Liver (tissue), 9 donors: Measurements from ENCODE around the gene UNC93B1. TPM values are rescaled to one million over a fixed set of nuclear protein-coding genes. Genes with fewer than 3 reads are reported as not detected.

Experiments
- DNase-seq: peaks from one replicate; pipeline ENCODE4 v3.0.0-alpha.2; 2017; ENCODE audit warnings: low spot score
- H3K27ac ChIP-seq, 2 donors: one replicate each; pipeline ENCODE4 v1.7.0; 2013; ENCODE audit warnings: inconsistent platforms in 2 of 2, low read length in 2 of 2, control low read depth in 1 of 2, low read depth in 1 of 2, mild to moderate bottlenecking in 1 of 2
- H3K27me3 ChIP-seq, 4 donors: one replicate each; pipeline versions ENCODE4 v1.6.1 to v1.7.0; 2013; ENCODE audit warnings: low read length in 3 of 4, inconsistent platforms in 1 of 4, mild to moderate bottlenecking in 1 of 4, moderate library complexity in 1 of 4; ENCODE audit not compliant: control insufficient read depth in 4 of 4, insufficient read depth in 4 of 4
- H3K36me3 ChIP-seq, 4 donors: one replicate each; pipeline versions ENCODE4 v1.6.1 to v1.7.0; 2013; ENCODE audit warnings: low read length in 3 of 4, mild to moderate bottlenecking in 3 of 4, low read depth in 1 of 4, moderate library complexity in 1 of 4; ENCODE audit not compliant: control insufficient read depth in 4 of 4, insufficient read depth in 3 of 4
- H3K4me1 ChIP-seq, 4 donors: one replicate each; pipeline versions ENCODE4 v1.6.1 to v1.7.0; 2013; ENCODE audit warnings: low read length in 3 of 4, mild to moderate bottlenecking in 3 of 4, moderate library complexity in 1 of 4; ENCODE audit not compliant: control insufficient read depth in 4 of 4, insufficient read depth in 4 of 4
- H3K4me3 ChIP-seq, 3 donors: one replicate each; pipeline versions ENCODE4 v1.6.1 to v1.7.0; 2013; ENCODE audit warnings: low read length in 3 of 3, control low read depth in 1 of 3, low read depth in 1 of 3, mild to moderate bottlenecking in 1 of 3
- H3K9ac ChIP-seq, 2 donors: one replicate each; pipeline ENCODE4 v1.7.0; 2013; ENCODE audit warnings: low read length in 2 of 2, mild to moderate bottlenecking in 2 of 2, moderate library complexity in 2 of 2, control low read depth in 1 of 2, low read depth in 1 of 2
- H3K9me3 ChIP-seq, 4 donors: one replicate each; pipeline versions ENCODE4 v1.6.1 to v1.7.0; 2013; ENCODE audit warnings: low read length in 3 of 4; ENCODE audit not compliant: control insufficient read depth in 4 of 4
- EGR1 ChIP-seq, 2 donors: IDR thresholded peaks; 2 replicates each; pipeline ENCODE4 v1.6.1; 2016 to 2018; ENCODE audit warnings: antibody characterized with exemption in 2 of 2, low read depth in 2 of 2
- FOXA1 ChIP-seq: IDR thresholded peaks from 2 replicates; pipeline ENCODE4 v1.6.1; 2016; ENCODE audit warnings: antibody characterized with exemption
- FOXA2 ChIP-seq: IDR thresholded peaks from 2 replicates; pipeline ENCODE4 v1.6.1; 2016; ENCODE audit warnings: antibody characterized with exemption
- GABPA ChIP-seq, 2 donors: IDR thresholded peaks in 1 of 2; conservative IDR thresholded peaks in 1 of 2; 2 replicates each; pipeline ENCODE4 v1.6.1; 2016; ENCODE audit warnings: antibody characterized with exemption in 2 of 2, mild to moderate bottlenecking in 1 of 2, moderate library complexity in 1 of 2
- HNF4A ChIP-seq, 2 donors: conservative IDR thresholded peaks; 2 replicates each; pipeline ENCODE4 v1.6.1; 2016; ENCODE audit warnings: antibody characterized with exemption in 2 of 2, mild to moderate bottlenecking in 2 of 2
- HNF4G ChIP-seq: IDR thresholded peaks from 2 replicates; pipeline ENCODE4 v1.6.1; 2016; ENCODE audit warnings: antibody characterized with exemption
- JUND ChIP-seq, 2 donors: IDR thresholded peaks; 2 replicates each; pipeline ENCODE4 v1.6.1; 2016; ENCODE audit warnings: antibody characterized with exemption in 2 of 2
- RAD21 ChIP-seq, 2 donors: IDR thresholded peaks; 2 replicates each; pipeline ENCODE4 v1.6.1; 2016; ENCODE audit warnings: antibody characterized with exemption in 2 of 2, mild to moderate bottlenecking in 2 of 2
- RXRA ChIP-seq, 2 donors: IDR thresholded peaks; 2 replicates each; pipeline ENCODE4 v1.6.1; 2017 to 2018; ENCODE audit warnings: antibody characterized with exemption in 2 of 2, mild to moderate bottlenecking in 1 of 2
- SP1 ChIP-seq: IDR thresholded peaks from 2 replicates; pipeline ENCODE4 v1.6.1; 2018; ENCODE audit warnings: antibody characterized with exemption, mild to moderate bottlenecking
- TAF1 ChIP-seq: conservative IDR thresholded peaks from 2 replicates; pipeline ENCODE4 v1.6.1; 2016; ENCODE audit warnings: antibody characterized with exemption, mild to moderate bottlenecking
- YY1 ChIP-seq: IDR thresholded peaks from 2 replicates; pipeline ENCODE4 v1.6.1; 2016; ENCODE audit warnings: antibody characterized with exemption, mild to moderate bottlenecking
- WGBS: extraction: QIAGEN DNeasy Blood & Tissue Kit; methylation state at CpG from one replicate; pipeline ENCODE4 v1.1.7; 2013; 5-methylcytosine and 5-hydroxymethylcytosine counted together
- polyA plus RNA-seq, 2 donors: library from polyadenylated mRNA; stranded (reverse) in 1 of 2; unstranded in 1 of 2; fragments of 200-250 nt in 1 of 2; fragments of >200 nt in 1 of 2; fragmentation: Nextera tagmentation in 1 of 2; extraction: Ambion mirVana in 1 of 2; gene quantifications; one replicate each; pipeline versions ENCODE4 v1.2.1 to v1.2.3, GENCODE V29; 2013 to 2015
- total RNA-seq, 2 donors: library from RNA; depleted of rRNA; stranded (reverse); fragments of >200 nt; gene quantifications; one replicate each; pipeline ENCODE4 v1.2.3, GENCODE V29; 2014
- TF ChIP-seq, protein P1 (sequence below): IDR thresholded peaks from 2 replicates; pipeline ENCODE4 v1.6.1; 2016; ENCODE audit warnings: antibody characterized with exemption
- TF ChIP-seq, protein P2 (sequence below): fragments of 150-350 bp; IDR thresholded peaks from 2 replicates; pipeline ENCODE4 v1.5.1; 2017; ENCODE audit warnings: improper control_type of control experiment, low read depth, low read length; ENCODE audit not compliant: missing input control
- TF ChIP-seq, protein P3 (sequence below): IDR thresholded peaks from 2 replicates; pipeline ENCODE4 v1.6.1; 2016; ENCODE audit warnings: antibody characterized with exemption, mild to moderate bottlenecking
- TF ChIP-seq, protein P4 (sequence below): IDR thresholded peaks from 2 replicates; pipeline ENCODE4 v1.6.1; 2016; ENCODE audit warnings: antibody characterized with exemption
- donor health status: healthy.
- donor health status: healthy.
- donor health status: healthy.
- donor health status: healthy.
- donor health status: healthy.

Gene UNC93B1
- total and polyA plus RNA-seq, 4 donors = 9.2 to 19.1 (median 15.0) TPM

DNA sequence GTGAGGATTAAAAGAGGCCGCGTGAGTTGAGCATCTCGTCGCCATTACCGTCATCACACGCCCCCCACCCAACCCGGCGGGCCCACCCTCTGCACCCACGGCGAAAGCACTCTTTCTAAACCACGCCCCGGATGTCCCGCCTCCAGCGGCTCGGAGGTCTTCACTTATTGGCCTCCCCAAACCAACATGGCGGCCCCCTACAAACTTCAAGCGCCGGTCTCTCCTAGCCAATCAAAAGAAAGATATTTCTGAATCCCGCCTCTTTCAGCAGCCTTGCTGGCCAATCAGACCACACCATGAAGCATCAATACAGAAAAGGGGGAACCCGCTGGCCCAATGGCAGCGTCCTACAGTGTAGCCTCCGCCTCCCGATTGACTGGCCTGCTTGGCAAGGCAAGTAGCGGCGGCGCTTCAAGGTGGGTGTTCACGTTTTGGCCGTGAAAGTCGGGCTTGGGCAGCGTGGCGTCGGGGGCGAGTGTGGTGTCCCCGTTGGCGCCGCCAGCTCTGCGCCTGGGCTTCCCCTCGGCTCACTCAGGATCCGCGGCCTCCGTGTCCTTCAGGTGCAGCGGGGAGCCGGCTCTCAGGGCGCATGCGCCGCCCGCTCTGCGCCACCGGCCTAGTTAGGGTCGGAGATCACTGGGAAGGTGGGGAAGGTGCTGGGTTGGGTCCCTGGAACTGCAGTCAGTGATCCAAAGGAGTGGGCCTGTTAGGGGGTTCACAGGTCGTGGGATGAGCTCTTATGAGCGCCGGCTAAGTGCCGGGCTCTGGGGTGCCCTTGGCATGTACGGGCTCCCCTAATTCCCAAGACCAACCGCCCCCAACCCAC, 26.6 kb upstream of the UNC93B1 start, which contains the start of gene NDUFS8:
Gene NDUFS8 (plus strand): TSS at position 364 of the 826 bp plus-strand sequence. CDS start 1,471 bp downstream, outside the sequence.
- under 1% methylated on average over 56 of the region's 56 CpGs for WGBS
- peak; percentile 8 to 25 for TF ChIP-seq RAD21 (IDR thresholded peaks at IDR 0.05)
- TF ChIP-seq FOXA2 = no peak
- TF ChIP-seq, protein P1, sequence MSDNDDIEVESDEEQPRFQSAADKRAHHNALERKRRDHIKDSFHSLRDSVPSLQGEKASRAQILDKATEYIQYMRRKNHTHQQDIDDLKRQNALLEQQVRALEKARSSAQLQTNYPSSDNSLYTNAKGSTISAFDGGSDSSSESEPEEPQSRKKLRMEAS = no peak
- peak; percentile 99 for TF ChIP-seq YY1
- TF ChIP-seq SP1 = peak; percentile 93
- TF ChIP-seq, protein P2, sequence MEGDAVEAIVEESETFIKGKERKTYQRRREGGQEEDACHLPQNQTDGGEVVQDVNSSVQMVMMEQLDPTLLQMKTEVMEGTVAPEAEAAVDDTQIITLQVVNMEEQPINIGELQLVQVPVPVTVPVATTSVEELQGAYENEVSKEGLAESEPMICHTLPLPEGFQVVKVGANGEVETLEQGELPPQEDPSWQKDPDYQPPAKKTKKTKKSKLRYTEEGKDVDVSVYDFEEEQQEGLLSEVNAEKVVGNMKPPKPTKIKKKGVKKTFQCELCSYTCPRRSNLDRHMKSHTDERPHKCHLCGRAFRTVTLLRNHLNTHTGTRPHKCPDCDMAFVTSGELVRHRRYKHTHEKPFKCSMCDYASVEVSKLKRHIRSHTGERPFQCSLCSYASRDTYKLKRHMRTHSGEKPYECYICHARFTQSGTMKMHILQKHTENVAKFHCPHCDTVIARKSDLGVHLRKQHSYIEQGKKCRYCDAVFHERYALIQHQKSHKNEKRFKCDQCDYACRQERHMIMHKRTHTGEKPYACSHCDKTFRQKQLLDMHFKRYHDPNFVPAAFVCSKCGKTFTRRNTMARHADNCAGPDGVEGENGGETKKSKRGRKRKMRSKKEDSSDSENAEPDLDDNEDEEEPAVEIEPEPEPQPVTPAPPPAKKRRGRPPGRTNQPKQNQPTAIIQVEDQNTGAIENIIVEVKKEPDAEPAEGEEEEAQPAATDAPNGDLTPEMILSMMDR = no peak
- no peak for TF ChIP-seq HNF4A (conservative IDR thresholded peaks at IDR 0.05)
- peak in 1 of 2 donors; percentile 17 for TF ChIP-seq RXRA (IDR thresholded peaks at IDR 0.05)
- TF ChIP-seq GABPA (IDR thresholded peaks at IDR 0.05 in 1 of 2, conservative IDR thresholded peaks at IDR 0.05 in 1 of 2) = peak; percentile 73 to 88
- TF ChIP-seq, protein P3, sequence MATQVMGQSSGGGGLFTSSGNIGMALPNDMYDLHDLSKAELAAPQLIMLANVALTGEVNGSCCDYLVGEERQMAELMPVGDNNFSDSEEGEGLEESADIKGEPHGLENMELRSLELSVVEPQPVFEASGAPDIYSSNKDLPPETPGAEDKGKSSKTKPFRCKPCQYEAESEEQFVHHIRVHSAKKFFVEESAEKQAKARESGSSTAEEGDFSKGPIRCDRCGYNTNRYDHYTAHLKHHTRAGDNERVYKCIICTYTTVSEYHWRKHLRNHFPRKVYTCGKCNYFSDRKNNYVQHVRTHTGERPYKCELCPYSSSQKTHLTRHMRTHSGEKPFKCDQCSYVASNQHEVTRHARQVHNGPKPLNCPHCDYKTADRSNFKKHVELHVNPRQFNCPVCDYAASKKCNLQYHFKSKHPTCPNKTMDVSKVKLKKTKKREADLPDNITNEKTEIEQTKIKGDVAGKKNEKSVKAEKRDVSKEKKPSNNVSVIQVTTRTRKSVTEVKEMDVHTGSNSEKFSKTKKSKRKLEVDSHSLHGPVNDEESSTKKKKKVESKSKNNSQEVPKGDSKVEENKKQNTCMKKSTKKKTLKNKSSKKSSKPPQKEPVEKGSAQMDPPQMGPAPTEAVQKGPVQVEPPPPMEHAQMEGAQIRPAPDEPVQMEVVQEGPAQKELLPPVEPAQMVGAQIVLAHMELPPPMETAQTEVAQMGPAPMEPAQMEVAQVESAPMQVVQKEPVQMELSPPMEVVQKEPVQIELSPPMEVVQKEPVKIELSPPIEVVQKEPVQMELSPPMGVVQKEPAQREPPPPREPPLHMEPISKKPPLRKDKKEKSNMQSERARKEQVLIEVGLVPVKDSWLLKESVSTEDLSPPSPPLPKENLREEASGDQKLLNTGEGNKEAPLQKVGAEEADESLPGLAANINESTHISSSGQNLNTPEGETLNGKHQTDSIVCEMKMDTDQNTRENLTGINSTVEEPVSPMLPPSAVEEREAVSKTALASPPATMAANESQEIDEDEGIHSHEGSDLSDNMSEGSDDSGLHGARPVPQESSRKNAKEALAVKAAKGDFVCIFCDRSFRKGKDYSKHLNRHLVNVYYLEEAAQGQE = peak; percentile 76
- H3K27ac ChIP-seq = peak within 1 kb of the TSS; percentile 86 to 88
- no peaks in the 10 kb centered on the region for H3K27me3 ChIP-seq
- H3K9me3 ChIP-seq = no peaks in the 10 kb centered on the region
- peak; percentile 97 for DNase-seq
- H3K4me3 ChIP-seq = peak within 1 kb of the TSS; percentile 74 to 96 (median 86)
- H3K4me1 ChIP-seq = peaks cover 19 to 43% (median 33%) of the 10 kb centered on the region in 4 donors
- H3K9ac ChIP-seq = peak within 1 kb of the TSS; percentile 85 to 97
- H3K36me3 ChIP-seq = no peaks in the 10 kb centered on the region

DNA sequence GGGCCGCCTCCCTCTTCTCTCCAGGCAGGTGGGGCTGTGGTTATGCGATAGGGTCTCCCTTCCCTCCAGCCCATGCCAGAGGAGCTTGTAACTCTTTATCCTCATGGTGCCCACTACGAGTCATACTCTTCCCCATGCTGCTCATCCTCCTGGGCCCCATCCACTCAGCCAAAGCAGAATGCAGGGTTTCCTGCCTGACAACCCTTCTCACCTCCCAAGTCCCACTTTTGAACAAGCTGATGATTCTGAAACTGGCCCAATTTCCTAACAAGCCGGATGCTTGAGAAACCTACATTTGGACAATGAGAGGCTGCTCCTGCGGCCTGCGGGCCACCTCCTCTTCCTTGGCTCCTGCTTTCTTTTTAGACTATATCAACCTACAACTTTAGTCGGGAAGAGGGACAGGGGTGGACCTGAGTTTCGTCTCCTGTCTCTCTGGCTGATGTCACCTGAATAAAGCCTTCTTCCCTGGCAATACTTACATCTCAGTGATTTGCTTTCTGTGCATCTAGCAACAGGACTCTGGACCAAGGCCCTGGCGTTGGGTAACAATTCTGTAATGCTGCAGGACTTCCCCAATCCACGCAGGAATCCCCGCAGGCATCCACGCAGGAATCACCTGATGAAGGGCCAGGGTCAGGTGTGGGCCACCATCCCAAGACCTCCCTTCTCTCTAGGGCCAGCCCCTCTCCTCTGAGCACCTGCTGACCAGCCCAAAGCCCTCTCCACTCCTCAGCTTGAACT, 25.1 kb upstream of the UNC93B1 start:
- Histone ChIP-seq H3K27ac (no peak overlapping the region), H3K4me1 (peaks cover 19 to 39% (median 29%) of the 10 kb centered on the region in 4 donors)
- TF ChIP-seq, protein P4, sequence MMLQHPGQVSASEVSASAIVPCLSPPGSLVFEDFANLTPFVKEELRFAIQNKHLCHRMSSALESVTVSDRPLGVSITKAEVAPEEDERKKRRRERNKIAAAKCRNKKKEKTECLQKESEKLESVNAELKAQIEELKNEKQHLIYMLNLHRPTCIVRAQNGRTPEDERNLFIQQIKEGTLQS = no peak
- no peak for TF ChIP-seq EGR1 (IDR thresholded peaks at IDR 0.05; ENCODE audit: low read depth in 2 of 2)
- no peak for TF ChIP-seq YY1
- no peak for TF ChIP-seq HNF4G
- TF ChIP-seq FOXA2 = no peak
- TF ChIP-seq, protein P3 = no peak
- TF ChIP-seq, protein P2 = no peak
- TF ChIP-seq HNF4A (conservative IDR thresholded peaks at IDR 0.05) = no peak
- TF ChIP-seq TAF1 = no peak
- TF ChIP-seq JUND (IDR thresholded peaks at IDR 0.05) = no peak
- no peak for TF ChIP-seq FOXA1

More for the DNA sequence above, 25.1 kb upstream of the UNC93B1 start:
- no peaks in the 10 kb centered on the region for H3K27me3 ChIP-seq
- no peaks in the 10 kb centered on the region for H3K36me3 ChIP-seq
- DNase-seq = no peak
- H3K4me3 ChIP-seq = no peak overlapping the region
- no peak overlapping the region for H3K9ac ChIP-seq
- no peaks in the 10 kb centered on the region for H3K9me3 ChIP-seq
- WGBS = 90% methylated on average over 12 of the region's 12 CpGs
